ENCODE results near the gene CD200R1.

The CD200R1 gene

GRCh38 chr3:112974894-112975293 is at the start of gene CD200R1:
CD200R1 (minus strand) TSS chr3:112975103; CDS start chr3:112974857, 246 bp downstream.
- DNase-seq (ENCODE audit: low read depth in 4 of 4, low spot score in 1 of 4), result no peak

- no peak for DNase-seq (ENCODE audit: low read depth in 4 of 4, low spot score in 1 of 4)
Measured at GRCh38 chr3:113021471-113021870, 46.6 kb upstream of the CD200R1 start.

- DNase-seq (ENCODE audit: low read depth in 4 of 4, low spot score in 1 of 4), result peak; percentile 71 to 89 (median 78)
Measured at GRCh38 chr3:113019182-113020137, 44.6 kb upstream of the CD200R1 start.

- no peak for DNase-seq (ENCODE audit: low read depth in 4 of 4, low spot score in 1 of 4)
Measured at GRCh38 chr3:113018536-113019181, 43.8 kb upstream of the CD200R1 start.

GRCh38 chr3:113013593-113013992 is 38.7 kb upstream of the CD200R1 start:
- no peak for DNase-seq (ENCODE audit: low read depth in 4 of 4, low spot score in 1 of 4)

GRCh38 chr3:113008117-113008516 is 33.2 kb upstream of the CD200R1 start:
- DNase-seq (ENCODE audit: low read depth in 4 of 4, low spot score in 1 of 4), result no peak

GRCh38 chr3:113006359-113007056 is 31.6 kb upstream of the CD200R1 start:
- DNase-seq (ENCODE audit: low read depth in 4 of 4, low spot score in 1 of 4), result no peak

GRCh38 chr3:113005611-113006010 is 30.7 kb upstream of the CD200R1 start:
- no peak for DNase-seq (ENCODE audit: low read depth in 4 of 4, low spot score in 1 of 4)

GRCh38 chr3:113002679-113003078 is 27.8 kb upstream of the CD200R1 start:
- peak in 1 of 4 experiments; percentile 27 for DNase-seq (ENCODE audit: low read depth in 4 of 4, low spot score in 1 of 4)

GRCh38 chr3:113002037-113002436 is 27.1 kb upstream of the CD200R1 start:
- DNase-seq (ENCODE audit: low read depth in 4 of 4, low spot score in 1 of 4), result no peak

- DNase-seq (ENCODE audit: low read depth in 4 of 4, low spot score in 1 of 4), result no peak
Measured at GRCh38 chr3:113000691-113001090, 25.8 kb upstream of the CD200R1 start.

GRCh38 chr3:112995800-112996199 is 20.9 kb upstream of the CD200R1 start:
- DNase-seq (ENCODE audit: low read depth in 4 of 4, low spot score in 1 of 4), result no peak

GRCh38 chr3:112990672-112991602 is 16.0 kb upstream of the CD200R1 start, which contains the start of gene GTPBP8:
GTPBP8 (plus strand) TSS chr3:112990984; CDS start chr3:112991000, 16 bp downstream.
- DNase-seq (ENCODE audit: low read depth in 4 of 4, low spot score in 1 of 4), result peak; percentile 70 to 82 (median 76)

- DNase-seq (ENCODE audit: low read depth in 4 of 4, low spot score in 1 of 4), result no peak
Measured at GRCh38 chr3:112987710-112988334, 12.9 kb upstream of the CD200R1 start.

GRCh38 chr3:112984485-112984884 is 9.6 kb upstream of the CD200R1 start:
- DNase-seq (ENCODE audit: low read depth in 4 of 4, low spot score in 1 of 4), result no peak

GRCh38 chr3:112982710-112983109 is 7.8 kb upstream of the CD200R1 start:
- no peak for DNase-seq (ENCODE audit: low read depth in 4 of 4, low spot score in 1 of 4)

GRCh38 chr3:112980080-112980479 is 5.2 kb upstream of the CD200R1 start:
- DNase-seq (ENCODE audit: low read depth in 4 of 4, low spot score in 1 of 4), result no peak

GRCh38 chr3:112979244-112979832 is 4.4 kb upstream of the CD200R1 start:
- peak in 1 of 4 experiments; percentile 24 for DNase-seq (ENCODE audit: low read depth in 4 of 4, low spot score in 1 of 4)

- no peak for DNase-seq (ENCODE audit: low read depth in 4 of 4, low spot score in 1 of 4)
Measured at GRCh38 chr3:112976953-112977352, 2.0 kb upstream of the CD200R1 start.

Data from stimulated activated CD4-positive, alpha-beta T cell treated with anti-CD3 and anti-CD28 coated beads, Interleukin-1b, Interleukin-23, amount 100 ng/mL, for 24 hours (primary cell).